Stimulated activated CD4-positive, alpha-beta T cell treated with anti-CD3 and anti-CD28 coated beads, Interleukin-2, amount 100 ng/mL, for 4 hours (primary cell): ENCODE results near the gene UTF1.

Experiments used
- DNase-seq: peaks from one replicate; pipeline ENCODE4 v3.0.0-alpha.2; 2020; ENCODE audit warnings: low read depth

The UTF1 gene

GRCh38 chr10:133196936-133197758 lies 32.9 kb upstream of the UTF1 start:
- DNase-seq: no peak

DNA sequence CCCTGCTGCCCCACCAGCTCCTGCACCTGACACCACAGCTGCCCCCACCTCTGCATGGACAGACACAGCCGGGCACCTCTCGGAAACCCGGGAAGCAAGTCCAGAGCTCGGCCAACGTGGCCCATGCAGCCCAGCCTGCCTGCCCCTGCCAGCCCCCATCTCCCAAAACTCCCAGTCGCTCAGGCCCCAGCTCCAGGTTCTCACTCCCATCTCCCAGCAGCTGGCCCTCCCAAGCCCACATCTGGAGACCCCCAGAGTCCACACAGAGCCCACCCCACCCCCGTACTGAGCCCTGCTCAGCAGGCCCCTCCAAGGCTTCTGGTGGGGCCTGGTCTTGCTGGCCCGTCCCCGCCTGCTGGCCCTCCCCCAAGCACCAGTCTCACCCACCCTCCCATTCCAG lies 32.2 kb upstream of the UTF1 start:
- no peak for DNase-seq

DNA sequence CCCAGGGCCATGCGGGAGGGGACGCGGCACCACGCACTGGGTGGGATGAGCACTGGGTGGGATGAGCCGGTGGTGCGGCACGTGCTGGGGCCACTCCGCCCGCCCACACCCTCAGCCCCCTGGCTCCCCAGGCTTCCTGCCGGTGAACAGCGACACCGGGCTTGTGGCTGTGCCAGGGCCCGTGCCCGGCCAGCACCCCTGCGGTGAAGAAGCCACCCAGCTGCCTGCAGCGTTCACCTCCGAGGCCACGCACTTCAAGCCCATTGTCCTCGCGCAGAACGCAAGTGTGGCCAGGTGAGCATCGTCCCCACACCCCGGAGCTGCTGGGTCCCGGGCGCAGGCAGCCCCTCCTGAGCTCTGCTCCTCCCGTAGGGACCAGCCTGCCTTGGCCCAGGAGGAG lies 31.8 kb upstream of the UTF1 start:
- DNase-seq: no peak

GRCh38 chr10:133198621-133199487 lies 31.2 kb upstream of the UTF1 start:
- no peak for DNase-seq

DNA sequence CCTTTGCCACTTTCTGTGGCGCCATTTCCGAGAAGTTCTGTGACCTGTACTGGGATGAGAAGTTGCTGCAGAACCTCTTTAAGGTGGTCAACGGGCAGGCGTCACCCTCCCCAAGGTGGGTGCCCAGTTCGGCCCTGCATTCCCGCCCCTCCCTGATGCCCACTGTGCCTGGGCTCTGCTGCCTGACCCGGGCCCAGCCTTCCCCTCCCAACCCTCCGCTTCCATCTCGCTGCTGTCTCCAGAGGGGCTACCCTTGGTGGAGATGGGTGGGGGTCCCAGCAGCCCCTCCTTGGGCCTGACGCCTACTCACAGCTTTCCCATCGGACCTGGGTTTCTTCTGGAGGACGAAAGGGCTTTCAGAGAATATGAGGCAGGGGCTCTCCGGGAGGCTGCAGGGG lies 30.5 kb upstream of the UTF1 start:
- no peak for DNase-seq

DNA sequence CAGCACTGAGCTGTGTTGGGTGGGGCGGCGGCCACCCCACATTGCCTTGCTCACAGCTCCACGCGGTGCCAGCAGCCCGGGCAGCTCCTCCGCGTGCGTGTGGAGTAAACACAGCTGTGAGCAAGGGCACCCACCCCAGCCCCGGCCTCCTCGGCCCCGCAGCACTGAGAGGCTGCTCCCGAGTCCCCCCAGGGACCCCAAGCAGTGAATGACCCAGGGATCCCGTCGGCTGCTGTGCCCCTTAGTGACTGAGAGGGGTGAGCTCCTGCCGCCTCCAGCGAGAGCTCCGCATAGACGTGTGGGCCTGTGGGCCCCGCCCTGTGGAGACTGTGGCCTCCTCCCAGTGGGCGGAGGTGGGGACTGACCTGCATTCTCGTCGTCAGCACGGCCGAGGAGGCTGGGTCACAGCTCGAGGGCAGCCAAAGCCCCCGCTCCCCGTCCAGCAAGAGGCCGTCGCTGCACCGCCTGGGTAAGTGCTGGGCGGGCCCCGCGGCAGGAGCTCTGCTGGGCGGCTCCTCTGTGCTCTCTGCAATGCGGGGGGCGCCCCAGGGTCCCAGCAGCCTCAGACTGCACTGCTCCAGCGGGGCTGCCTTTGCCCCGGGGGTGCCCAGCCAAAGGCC lies 29.9 kb upstream of the UTF1 start:
- no peak for DNase-seq

DNA sequence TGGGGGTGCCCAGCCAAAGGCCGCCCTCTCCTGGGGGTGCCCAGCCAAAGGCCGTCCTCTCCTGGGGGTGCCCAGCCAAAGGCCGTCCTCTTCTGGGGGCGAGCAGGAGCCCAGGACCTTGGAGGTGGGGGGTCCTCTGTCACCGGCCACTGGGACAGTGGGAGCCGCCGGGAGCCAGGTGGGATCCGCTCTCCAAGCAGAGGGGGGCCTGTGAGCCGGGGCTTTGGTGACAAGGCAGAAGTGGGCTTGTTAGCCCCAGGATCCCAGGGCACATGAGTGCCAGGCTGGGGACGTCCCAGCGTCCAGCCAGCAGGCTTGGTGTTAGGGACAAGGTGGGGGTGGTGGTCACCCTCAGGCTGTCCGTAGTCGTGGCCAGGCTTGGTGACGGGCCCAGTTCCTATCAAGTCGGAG lies 29.4 kb upstream of the UTF1 start:
- no peak for DNase-seq

DNA sequence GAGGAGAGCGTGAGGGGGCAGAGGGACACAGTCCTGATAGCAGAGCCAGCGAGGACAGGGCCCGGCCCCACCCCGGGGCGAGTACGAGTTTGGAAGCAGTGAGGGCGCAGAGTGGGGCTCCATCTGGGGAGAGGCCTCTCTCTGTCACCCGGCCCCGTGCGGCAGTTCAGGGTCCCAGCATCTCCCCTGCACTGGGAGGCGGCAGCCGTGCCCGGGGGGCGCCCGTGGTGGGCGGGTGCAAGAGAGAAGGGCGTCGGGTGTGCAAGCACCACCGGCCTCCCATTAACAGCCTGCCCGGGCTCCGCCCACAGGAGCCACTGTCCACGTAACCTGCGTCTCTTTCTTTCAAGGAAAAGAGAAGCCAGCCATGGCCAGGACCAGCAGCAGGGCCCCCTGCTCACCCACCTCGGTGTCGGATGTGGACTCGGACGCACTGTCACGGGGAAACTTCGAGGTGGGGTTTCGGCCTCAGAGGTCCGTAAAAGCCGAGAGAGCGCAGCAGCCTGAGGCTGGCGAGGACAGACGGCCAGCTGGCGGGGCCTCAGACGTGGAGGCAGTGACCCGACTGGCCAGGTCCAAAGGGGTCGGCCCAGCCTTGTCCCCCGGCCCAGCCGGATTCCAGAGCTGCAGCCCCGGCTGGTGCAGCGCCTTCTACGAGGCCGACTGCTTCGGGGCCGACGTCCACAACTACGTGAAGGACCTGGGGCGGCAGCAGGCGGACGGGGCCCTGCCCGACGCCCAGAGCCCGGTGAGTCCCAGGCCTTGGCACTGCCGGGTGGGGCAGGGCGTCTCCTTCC lies 28.7 kb upstream of the UTF1 start:
- no peak for DNase-seq

- DNase-seq: no peak
These were observed 27.9 kb upstream of the UTF1 start for GRCh38 chr10:133201948-133202725.

DNA sequence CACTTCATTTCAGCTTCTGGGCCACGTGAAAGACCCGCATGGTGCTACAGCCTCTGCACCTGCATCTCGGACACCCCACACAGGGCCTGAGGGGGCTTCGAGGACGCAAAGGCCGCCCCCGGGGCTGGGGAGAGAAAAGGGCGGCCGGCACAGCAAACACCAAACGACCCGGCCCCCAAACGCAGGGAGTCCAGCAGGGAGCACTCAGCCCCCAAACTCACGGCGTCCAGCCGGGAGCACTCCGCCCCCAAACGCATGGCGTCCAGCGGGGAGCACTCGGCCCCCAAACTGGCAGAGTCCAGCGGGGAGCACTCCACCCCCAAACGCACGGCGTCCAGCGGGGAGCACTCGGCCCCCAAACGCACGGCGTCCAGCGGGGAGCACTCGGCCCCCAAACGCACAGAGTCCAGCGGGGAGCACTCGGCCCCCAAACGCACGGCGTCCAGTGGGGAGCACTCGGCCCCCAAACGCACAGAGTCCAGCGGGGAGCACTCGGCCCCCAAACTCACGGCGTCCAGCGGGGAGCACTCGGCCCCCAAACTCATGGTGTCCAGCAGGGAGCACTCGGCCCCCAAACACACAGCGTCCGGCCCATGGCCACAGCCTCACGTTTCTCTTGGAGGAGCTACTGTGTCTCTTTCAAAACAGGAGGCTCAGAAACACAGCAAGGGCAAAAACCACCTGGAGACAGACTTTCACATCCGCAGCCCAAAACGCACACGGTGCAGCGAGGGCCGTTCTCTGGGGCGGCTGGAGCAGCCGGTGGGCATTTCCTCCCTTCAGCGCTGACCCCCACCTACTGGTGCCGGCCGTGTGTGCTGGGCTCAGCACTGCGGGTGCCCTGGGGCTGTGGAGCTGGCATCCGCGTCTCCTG lies 27.0 kb upstream of the UTF1 start:
- no peak for DNase-seq

- DNase-seq: no peak
These were observed 26.3 kb upstream of the UTF1 start for GRCh38 chr10:133203652-133204195.

- no peak for DNase-seq
These were observed 25.6 kb upstream of the UTF1 start for GRCh38 chr10:133204226-133205015.

DNA sequence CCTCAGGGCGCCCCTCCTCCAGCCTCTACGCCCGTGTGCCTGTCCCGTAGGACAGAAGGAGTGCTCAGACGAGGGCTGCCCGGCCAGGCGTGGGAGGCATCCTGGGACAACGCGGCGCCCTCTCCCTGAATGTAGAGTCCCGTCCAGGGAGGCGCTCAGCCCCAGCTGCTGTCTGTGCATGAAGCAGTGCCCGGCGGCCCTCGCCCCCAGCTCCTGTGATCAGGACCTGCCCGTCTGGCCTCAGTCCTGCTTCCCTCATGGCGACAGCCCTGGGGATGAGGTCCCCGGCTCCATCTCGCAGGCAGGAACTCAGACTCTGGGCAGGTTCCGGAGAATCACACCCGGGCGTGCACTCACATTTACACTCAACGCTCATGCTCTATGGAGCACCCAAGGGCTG lies 24.9 kb upstream of the UTF1 start:
- no peak for DNase-seq

GRCh38 chr10:133206356-133207040 lies 23.5 kb upstream of the UTF1 start:
- no peak for DNase-seq

- no peak for DNase-seq
These were observed 22.9 kb upstream of the UTF1 start for GRCh38 chr10:133207041-133207600.

- DNase-seq: no peak
These were observed 22.4 kb upstream of the UTF1 start for GRCh38 chr10:133207627-133208026.

GRCh38 chr10:133208466-133208865 lies 21.6 kb upstream of the UTF1 start:
- DNase-seq: no peak

DNA sequence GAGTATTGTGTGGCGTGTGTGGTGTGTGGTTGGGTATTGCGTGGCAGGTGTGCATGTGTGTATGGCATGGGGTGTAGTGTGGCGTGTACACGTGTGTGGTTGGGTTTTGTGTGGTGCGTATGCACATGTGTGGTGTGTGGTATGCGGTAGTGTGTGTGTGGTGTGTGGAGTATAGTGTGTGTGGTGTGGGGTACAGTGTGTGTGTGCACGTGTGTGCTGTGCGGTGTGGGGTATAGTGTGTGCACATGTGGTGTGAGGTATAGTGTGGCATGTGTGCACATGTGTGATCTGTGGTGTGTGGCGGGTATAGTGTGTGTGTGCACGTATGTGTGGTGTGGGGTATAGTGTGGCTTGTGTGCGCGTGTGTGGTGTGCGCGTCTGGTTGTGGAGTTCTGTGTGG lies 20.9 kb upstream of the UTF1 start:
- DNase-seq: no peak
